GM18519 (cell line): ENCODE results near the gene DHRS7.

Experiments used
- ATAC-seq: cut with Tn5 transposase; IDR thresholded peaks from one replicate; pipeline ENCODE4 v1.9.1; 2021; ENCODE audit warnings: mild to moderate bottlenecking, moderate library complexity; ENCODE audit not compliant: unreplicated experiment, low FRiP score

Gene DHRS7, protein sequence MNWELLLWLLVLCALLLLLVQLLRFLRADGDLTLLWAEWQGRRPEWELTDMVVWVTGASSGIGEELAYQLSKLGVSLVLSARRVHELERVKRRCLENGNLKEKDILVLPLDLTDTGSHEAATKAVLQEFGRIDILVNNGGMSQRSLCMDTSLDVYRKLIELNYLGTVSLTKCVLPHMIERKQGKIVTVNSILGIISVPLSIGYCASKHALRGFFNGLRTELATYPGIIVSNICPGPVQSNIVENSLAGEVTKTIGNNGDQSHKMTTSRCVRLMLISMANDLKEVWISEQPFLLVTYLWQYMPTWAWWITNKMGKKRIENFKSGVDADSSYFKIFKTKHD

DNA sequence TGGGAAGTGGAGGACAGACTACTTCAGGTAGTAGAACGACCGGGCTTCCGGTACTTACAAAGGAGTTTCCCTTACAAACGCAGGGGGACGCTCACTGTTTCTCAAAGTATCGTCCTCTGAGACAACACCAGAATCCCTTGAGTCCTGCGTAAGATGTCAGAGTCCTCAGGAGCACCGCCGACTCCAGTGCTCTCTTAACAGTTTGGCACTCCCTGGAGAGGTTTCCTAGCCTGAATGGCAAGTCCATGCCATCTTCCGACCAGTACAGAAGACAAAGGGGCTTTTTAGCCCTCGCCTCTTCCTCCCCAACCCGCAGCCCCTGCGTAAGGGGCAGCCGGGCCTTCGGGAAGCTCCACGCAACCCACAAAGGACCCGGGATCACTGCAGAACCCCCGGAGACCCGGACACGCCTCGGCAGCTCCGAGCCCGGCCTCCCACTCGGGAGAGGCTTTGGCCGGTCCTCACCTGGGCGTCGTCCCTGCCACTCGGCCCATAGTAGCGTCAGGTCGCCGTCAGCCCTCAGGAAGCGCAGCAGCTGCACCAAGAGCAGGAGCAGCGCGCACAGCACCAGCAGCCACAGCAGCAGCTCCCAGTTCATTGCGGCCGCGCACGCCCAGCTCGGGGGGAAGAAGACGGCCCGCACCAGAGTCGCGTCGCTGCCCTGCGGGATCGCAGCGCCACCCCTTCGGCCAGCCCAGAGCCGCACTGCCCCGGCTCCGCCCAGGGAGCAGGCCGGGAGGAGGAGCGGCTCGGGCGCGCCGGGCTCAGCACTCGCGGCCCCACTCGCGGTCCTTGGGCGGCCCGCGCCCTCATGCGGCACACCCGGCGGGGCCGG is at the start of gene DHRS7:
Gene DHRS7 (minus strand): TSS at position 687 of the 835 bp plus-strand sequence. CDS start 89 bp downstream, at position 598.
- peak; percentile 73 for ATAC-seq

DNA sequence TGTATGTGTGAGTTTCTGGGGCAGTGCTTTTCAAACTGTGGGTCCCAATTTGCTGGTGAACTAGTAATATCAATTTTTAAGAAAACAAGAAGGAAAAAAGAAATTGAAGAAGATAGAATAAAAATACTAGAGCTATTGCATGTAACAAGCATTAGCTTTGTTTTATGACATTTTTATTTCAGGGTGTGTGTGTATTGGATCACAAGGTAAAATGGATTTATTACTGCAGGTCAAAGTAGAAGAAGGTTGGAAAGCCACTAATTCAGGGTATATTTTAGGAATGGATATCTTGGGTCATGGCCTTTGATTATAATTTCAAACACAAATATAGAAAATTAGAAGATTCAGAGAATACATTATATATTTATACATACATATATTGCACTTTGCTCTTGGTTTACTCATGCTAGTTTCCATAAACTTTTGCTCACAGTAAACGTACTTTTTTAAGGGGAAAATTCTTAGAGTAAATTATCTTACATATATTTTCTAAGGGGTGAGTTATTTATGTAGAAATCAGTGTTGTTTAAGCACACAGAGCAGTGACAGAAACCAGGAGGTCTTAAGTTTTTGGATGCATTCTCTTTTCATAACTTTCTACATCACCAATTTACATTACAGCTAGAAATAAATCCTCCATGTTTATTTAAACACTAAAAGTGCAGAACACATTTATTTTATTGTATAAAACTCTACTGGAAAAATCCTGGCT is 49.4 kb upstream of the DHRS7 start:
- ATAC-seq: no peak

DNA sequence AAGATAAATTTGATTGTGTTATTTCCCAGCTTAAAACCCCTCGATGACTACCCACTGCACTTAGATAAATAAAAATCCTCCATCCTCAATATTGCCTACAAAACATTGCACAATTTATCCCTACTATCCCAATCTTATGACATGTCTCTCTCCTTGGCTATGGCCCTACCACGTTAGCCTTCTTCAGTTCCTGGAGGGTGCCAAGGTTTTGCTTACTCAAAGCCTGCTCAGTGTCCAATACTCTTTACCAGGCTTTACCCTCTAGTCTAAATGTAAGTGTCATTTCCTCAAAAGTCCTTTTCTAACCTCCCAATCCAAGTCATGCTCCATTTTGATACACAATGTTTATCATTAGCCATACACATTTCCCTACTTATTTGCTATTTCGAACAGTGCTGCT is 48.8 kb upstream of the DHRS7 start:
- no peak for ATAC-seq

DNA sequence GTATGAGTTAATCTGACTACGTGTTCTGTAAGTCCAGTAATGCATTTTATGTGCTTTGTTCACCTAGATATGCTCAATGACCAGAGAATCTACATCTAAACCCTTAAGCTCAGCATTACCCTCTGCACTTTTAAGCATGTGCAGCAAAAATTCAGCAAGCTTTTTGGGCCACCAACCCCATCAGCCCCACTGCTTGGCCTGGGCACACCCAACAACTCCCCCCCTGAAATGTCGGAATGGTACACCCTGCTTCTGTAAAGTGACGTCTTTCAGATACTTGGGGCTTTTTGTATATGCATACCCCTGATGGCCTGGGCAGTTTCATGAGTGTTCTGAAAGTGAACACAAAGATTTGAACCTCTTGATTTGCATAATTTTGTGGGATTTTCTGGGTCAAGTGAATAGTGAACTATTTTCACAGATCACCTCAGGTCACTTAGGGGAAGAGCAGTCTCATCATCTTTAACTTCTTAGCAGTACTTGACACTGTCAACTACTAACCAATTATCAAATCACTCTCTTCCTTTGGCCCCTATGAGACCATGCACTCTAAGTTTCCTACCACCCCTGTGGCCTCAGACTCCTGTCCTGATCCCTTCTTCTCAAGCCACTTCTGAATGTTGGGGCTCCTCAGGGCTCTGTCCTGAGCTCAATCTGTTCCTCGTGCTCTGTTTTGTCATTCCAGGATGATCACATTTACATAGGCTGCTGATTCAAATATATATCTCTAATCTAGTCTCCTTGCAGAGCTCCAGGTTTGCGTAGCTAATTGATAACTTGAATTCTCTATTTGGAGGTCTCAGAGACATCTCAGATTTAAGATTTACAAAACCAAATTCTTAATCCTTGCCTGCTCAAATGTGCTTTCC is 47.5 kb upstream of the DHRS7 start:
- ATAC-seq: peak; percentile 86

DNA sequence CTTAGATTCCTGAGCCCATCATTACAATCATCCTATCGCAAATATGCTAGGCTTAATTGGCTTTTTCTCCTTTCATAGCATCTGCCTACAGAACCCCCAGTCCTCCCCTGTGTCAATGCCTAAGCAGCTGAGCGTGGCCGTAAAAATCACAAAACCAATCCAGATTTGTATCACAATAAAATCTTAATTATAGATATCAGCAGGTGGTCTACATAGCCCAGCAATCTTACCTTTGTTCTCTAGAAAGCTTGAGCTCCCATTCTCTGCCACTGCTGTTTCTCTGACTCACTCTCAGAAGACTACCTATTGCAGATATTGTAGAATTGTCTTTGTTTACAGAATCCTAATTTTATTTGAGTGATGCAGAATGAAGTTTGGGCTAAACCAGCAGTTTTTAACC is 46.0 kb upstream of the DHRS7 start:
- no peak for ATAC-seq

DNA sequence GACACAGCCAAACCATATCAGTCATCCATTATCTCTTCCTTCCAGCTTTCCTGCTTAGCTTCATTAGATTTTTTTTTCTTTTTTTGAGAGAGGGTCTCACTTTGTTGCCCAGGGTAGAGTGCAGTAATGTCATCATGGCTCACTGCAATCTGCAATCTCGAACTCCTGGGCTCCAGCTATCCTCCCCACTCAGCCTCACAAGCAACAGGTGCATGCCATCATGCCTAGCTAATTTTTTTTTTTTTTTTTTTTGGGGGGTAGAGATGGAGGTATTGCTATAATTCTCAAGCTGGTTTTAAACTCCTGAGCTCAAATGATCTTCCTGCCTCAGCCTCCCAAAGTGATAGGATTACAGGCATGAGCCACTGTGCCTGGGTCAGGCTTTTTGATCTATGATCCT is 45.5 kb upstream of the DHRS7 start:
- ATAC-seq: no peak

DNA sequence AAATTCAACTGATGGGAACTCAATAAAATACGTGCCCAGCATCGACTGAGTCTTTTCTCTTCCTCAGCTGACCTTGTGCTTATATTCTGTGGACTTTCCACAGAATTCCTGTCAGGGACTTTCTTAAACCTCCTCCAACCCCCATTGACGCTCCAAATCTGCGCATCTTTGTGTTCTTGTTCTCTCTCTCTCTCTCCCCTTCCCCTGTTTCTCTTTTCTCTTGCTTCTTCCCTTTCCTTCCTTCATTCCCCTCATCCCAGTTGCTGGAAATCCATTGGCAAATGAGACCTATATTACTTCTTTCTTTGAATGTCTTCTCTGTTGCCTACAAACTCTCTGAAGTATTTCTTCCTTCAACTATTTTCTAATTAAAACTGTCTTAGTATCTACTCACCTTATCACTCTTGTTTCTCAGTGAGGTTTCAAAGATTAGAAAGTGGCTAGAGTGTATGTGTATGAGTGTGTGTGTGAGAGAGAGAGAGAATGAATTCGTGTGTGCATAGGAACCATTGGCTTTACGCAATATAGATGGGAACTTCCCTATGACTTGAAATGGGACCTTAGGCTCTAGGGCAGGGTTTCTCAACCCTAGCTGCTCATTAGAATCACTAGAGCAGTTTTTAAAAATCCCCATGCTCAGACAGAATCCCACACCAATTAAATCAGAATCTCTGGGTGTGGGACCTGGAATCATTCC is 41.8 kb upstream of the DHRS7 start:
- ATAC-seq: peak; percentile 34

DNA sequence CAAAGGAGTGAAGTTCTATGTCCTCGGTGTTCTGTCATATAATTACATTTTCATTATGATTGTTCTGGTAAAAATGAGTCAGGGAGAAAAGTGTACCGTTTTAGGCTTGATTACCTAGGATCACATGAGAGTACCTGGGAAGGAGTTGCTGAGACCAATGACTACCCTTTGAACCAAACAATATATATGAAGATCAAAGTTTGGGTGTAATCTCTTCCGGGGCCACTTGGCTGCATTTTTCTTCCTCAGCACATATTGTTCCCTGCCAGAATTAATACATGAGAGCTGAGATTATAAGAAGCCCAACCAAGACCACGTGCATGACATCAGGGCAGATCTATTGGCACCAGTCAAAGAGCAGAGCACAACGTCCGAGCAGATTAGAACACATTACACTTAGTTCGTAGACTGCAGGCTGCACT is 41.1 kb upstream of the DHRS7 start:
- no peak for ATAC-seq

DNA sequence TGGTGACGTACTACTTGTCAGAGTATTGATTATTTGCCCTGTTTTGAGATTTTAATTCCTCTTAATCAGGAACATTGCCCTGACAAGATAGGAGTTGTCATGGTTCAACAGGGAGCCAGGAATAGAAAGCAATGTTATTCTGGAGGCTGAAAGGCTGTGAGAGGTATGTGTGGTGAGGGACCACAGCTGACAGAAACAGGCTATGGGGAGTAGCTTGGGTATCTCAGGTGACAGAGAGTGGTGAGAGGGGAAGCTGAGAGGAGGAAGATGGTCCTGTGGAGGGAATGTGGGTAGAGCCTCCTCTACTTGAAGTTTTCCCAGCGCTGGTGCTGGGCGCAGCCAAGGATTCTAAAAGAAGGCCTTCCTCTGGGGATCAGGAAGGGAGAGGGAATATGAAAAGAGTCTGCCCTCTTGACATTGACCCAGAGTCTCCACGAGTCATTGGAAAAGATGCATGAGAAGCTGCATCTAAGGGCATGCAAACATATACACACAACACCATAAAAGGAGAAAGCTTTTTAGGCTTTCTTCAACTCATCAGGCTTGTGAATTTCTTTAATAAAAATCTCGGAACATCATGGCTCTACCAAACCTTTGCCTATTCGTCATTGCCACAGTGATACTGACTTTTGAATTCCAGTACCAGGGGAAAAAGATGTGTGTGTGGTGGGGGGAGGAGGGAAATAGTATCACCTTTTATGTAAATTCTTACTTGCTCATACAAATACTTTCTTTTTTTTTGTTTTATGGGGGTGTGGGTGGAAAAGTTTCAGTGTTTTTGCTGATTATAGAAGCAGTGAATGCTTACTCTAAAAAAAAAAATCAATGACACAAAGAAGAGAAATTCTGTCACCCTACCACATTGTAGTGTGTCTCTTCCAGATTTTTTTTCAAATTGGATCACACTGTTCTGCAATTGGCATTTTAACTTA is 39.9 kb upstream of the DHRS7 start:
- ATAC-seq: peak; percentile 35

DNA sequence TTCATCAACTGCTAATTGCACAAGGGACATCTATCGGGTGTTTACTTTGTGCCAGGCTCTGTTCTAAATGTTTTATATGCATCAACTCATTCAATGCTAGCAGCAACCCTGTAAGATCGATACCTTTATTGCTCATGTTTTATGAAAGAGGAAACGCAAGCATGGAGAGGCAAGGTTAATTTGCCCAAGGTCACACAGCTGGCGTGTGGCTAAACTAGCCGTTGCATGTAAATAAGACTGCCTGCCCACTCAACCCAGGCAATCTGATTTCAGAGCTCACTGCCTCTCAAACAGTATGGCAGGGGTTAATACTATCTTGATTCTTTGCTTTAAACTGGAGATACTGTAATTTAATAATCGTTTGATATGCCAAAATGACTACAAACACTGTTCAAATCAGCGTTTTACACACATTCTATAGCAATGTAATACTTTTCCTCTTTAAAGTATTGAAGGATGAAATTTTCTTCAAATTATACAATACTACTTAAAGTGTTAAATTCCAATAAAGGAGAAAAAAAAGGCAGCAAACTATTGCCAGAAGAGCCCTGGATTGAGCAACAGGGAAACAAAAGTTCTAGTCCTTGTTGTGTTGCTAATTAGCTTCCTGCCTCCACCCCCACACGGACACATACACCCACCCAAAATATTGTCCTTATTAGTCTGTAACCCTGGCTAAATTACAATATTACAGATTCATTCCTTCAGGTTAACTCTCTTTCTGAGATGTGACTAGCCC is 39.1 kb upstream of the DHRS7 start:
- peak; percentile 72 for ATAC-seq

DNA sequence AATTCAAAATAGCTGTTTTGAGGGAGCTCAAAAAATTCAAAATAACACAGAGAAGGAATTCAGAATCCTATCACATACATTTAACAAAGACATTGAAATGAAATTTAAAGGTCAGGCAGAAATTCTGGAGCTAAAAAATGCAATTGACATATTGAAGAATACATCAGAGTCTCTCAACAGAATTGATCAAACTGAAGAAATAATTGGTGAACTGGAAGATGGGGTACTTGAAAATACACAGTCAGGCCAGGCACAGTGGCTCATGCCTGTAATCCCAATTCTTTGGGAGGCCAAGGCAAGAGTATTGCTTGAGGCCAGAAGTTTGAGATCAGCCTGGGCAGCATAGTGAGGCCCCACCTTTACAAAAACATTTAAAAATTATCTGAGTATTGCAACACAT is 34.1 kb upstream of the DHRS7 start:
- no peak for ATAC-seq

DNA sequence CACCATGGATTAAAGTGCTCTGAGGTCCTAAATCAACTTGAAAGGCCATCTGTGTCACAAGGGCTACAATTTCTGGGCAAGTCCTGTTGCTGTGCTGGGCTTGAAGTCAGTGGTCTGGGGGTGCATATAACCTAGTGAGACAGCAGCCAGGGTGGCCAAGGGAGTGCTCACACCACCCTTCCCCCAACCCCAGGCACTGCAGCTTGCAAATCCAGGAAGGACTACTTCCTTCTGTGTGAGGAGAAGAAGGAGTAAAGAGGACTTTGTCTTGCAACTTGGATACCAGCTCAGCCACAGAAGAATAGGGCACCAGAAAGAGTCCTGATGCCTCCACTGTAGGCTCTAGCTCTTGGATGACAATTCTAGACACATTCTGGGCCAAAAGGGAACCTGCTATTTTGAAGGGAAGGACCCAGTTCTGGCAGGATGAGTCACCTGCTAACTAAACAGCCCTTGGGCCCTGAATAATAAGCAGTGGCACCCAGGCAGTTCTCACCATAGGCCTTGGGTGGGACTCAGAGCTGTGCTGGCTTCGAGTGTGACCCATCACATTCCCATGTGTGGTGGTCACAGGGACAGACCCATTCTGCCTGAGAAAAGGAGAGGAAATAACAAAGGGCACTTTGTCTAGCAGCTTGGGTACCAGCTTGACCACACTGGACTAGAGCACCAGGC is 32.6 kb upstream of the DHRS7 start:
- ATAC-seq: no peak

DNA sequence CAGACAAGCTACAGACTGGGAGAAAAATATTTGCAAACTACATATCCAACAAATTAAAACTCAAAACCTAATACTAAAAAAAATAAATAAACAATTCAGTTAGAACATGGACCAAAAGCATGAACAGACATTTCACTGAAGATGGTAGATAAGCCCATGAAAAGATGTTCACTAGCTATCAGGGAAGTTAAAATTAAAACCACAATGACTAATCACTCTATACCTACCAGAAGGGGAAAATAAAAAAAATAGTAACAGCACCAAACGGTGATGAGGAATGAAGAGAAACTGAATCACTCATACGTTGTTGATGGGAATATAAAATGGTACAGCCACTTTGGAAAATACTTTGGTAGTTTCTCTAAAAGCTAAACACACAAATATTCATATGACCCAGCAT is 31.1 kb upstream of the DHRS7 start:
- no peak for ATAC-seq

DNA sequence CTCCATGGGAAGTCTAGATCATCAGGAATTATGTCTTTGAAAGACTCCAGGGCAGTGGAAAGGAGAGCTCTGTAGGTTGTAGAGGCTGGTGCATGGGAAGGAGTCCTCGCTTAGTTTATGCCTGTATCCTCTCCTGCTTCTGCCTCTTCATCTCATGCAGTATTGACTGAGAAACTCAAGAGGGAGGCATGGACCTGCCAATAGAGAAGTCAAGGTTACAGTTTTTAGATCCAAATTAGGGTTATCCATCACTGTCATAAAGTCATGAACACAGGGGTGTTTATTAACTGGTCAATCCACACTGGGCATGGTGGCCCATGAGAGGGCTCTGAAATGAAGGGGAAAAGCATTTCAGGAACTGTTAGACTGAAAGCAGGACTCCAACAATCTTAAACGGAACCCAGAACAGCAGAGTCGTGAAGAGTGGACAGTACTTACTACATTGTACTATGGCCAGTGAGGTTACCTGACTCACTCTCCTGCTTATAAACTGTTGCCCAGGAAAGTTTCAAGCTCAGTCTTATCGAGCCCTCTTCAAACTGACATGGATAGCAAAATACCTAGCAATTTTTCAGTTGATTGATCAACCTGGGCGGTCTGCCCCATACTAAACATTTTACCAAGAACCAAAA is 30.1 kb upstream of the DHRS7 start:
- ATAC-seq: no peak

DNA sequence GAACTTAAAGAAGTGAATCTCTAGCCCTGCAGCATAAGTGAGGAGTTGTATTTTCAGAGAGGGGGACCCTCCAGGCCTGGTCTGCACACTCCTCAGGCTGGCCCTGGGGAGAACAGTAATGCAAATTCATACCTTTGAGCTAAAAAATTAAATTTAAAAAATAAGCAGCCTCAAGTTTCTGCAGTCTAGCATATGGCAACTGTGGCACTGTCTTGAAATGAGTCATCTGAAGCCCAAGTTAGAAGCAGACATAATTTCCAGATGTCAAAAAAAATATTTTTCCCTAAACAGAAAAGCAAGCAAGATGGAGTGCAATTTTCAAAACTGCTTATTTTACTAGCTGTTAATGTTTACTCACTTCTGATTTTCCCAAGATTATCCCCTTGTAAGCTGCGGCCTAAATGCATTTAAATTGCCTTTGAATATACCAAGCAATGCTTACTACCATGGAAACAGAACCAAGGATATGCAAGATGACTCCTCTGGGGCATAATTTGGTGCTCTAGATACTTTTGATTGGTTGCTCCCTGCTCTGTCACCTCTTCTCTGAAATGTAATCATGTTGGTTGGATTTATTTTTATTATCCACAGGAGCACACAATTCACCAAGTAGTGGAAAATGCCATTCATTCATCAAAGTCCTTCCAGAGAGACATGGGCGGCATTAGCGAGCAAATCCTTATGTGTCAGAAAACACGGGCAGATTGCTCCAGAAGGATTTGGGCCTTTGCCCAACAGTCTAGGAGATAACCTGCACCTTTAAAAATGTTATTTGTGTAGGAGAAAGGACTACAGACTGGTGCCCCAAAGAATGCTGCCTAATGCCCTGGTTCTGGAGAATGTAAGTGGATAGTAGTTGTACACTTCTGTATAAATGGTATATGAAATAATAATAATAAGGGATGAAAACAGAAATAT is 25.0 kb upstream of the DHRS7 start:
- peak; percentile 41 for ATAC-seq

DNA sequence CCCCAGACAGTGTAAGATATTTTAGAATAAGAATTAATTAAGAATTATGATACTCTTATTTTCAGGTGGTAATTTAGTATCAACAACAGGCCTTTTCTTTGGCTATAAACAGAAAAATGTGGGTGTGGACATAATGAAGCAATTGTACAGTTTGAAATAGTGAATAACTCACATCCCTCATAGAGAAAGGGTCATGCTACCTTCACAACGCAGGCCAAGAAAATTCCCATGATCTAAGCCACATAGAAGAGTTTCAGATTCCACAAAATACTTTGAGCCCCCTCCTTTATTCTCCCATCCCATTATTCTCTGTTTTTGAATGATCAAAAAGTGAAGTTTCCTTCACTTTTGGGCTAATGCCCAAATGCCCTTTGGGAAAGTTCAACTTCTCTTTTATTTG is 23.5 kb upstream of the DHRS7 start:
- no peak for ATAC-seq
